HG03108 (cell line): ENCODE results near the gene ULK1.

ENCODE experiments used
- ATAC-seq: cut with Tn5 transposase; IDR thresholded peaks from one replicate; pipeline ENCODE4 v1.9.1; 2021; ENCODE audit warnings: moderate library complexity; ENCODE audit not compliant: unreplicated experiment

Gene ULK1

GRCh38 chr12:131894313-131894860 lies at the start of gene ULK1:
ULK1 (plus strand) TSS chr12:131894622; CDS start chr12:131895002, 380 bp downstream.
- ATAC-seq = peak; percentile 79

GRCh38 chr12:131844656-131845055 lies 49.8 kb upstream of the ULK1 start:
- no peak for ATAC-seq

GRCh38 chr12:131845121-131845520 lies 49.3 kb upstream of the ULK1 start:
- no peak for ATAC-seq

GRCh38 chr12:131847456-131847855 lies 47.0 kb upstream of the ULK1 start:
- no peak for ATAC-seq

- ATAC-seq = no peak
Measured at GRCh38 chr12:131848753-131849152, 45.7 kb upstream of the ULK1 start.

- no peak for ATAC-seq
Measured at GRCh38 chr12:131849700-131850553, 44.5 kb upstream of the ULK1 start.

GRCh38 chr12:131850856-131851559 lies 43.4 kb upstream of the ULK1 start:
- no peak for ATAC-seq

GRCh38 chr12:131851741-131852550 lies 42.5 kb upstream of the ULK1 start:
- ATAC-seq = no peak

GRCh38 chr12:131852551-131853299 lies 41.7 kb upstream of the ULK1 start:
- ATAC-seq = no peak

GRCh38 chr12:131853832-131854797 lies 40.3 kb upstream of the ULK1 start:
- no peak for ATAC-seq

- no peak for ATAC-seq
Measured at GRCh38 chr12:131854861-131855476, 39.5 kb upstream of the ULK1 start.

GRCh38 chr12:131855521-131856142 lies 38.8 kb upstream of the ULK1 start:
- no peak for ATAC-seq

- ATAC-seq = no peak
Measured at GRCh38 chr12:131856366-131857097, 37.9 kb upstream of the ULK1 start.

GRCh38 chr12:131857908-131858850 lies 36.2 kb upstream of the ULK1 start:
- ATAC-seq = no peak

- no peak for ATAC-seq
Measured at GRCh38 chr12:131860472-131861260, 33.8 kb upstream of the ULK1 start.
